IPS-NIHi7 (cell line): ENCODE data around the gene SFPQ.
A peak's percentile ranks its signal among the peaks of the same experiment; 100 is the strongest.
"Not testable (repeated sequence)": the region's sequence is repeated elsewhere in the genome, so short reads cannot be mapped to it uniquely, and the experiment has no call there.

Experiments used
- DNase-seq: peaks from one replicate; pipeline ENCODE4 v3.0.0; 2012; ENCODE audit warnings: mixed read lengths; ENCODE audit errors: extremely low spot score

Gene SFPQ, protein sequence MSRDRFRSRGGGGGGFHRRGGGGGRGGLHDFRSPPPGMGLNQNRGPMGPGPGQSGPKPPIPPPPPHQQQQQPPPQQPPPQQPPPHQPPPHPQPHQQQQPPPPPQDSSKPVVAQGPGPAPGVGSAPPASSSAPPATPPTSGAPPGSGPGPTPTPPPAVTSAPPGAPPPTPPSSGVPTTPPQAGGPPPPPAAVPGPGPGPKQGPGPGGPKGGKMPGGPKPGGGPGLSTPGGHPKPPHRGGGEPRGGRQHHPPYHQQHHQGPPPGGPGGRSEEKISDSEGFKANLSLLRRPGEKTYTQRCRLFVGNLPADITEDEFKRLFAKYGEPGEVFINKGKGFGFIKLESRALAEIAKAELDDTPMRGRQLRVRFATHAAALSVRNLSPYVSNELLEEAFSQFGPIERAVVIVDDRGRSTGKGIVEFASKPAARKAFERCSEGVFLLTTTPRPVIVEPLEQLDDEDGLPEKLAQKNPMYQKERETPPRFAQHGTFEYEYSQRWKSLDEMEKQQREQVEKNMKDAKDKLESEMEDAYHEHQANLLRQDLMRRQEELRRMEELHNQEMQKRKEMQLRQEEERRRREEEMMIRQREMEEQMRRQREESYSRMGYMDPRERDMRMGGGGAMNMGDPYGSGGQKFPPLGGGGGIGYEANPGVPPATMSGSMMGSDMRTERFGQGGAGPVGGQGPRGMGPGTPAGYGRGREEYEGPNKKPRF

DNA sequence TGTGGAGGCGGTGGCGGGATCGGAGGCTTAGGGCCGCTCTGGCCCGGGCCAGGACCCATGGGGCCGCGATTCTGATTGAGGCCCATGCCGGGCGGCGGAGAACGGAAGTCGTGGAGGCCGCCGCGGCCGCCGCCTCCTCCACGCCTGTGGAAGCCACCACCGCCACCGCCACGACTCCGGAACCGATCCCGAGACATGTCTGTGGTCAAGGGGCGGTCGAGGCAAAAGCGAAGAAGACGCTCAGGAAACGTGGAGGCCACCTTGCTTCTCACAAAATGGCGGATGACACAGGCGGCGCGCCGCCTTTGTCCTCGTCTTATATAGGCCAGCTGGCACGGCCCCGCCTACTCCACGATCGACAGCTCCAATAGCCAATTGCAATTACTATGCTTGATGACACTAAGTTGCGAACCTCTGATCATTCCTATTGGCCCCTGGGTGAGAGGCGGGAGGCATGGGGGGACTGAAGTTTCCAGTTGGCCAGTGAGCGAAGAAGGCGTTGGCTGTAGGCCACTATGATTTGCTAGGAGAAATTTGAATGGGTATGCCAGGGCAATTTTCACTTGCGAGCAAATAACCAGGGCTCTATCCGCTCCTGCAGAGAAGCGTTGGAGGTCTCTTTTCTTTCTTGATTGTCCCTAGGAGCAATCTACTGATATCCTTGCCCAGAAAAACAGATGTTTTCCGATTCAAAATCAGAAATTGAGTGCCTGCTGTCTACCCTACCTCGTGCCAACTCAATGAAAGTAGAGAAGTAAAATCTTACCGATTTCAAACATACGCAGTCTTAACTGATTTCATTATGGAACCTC lies at the start of gene SFPQ:
TSS of gene SFPQ (minus strand) at position 293 of the 812 bp plus-strand sequence. CDS start at position 197, 96 bp downstream.
- DNase-seq, result peak; percentile 99

DNA sequence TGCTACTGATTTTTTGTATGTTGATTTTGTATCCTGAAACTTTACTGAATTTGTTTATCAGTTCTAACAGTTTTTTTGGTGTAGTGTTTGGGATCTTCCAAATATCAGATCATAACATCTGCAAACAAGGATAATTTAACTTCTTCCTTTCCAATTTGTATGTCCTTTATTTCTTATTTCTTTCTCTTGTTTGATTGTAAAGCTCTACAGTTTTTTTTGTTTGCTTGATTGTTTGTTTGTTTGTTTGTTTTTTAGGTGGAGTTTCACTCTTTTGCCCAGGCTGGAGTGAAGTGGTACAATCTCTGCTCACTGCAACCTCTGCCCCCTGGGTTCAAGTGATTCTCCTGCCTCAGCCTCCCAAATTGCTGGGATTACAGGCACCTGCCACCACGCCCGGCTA lies 43.8 kb upstream of the SFPQ start:
- DNase-seq, result not testable (repeated sequence)

DNA sequence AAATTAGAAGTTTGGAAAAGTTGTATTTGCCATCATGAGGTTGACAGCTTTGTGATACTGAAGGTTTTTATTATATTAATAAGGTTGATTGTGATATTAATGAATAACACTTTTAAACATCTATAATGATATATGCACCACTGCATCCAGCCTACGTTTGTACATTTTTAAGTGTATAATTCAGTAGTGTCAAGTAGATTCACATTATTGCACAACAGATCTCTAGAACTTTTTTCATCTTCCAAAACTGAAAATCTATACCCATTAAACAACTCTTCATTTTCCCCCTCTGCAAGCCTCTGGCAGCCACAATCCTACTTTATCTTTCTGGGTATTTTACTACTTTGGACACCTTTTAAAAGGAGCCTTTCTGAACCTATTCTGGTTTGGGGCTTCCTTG lies 38.3 kb upstream of the SFPQ start:
- no peak for DNase-seq

DNA sequence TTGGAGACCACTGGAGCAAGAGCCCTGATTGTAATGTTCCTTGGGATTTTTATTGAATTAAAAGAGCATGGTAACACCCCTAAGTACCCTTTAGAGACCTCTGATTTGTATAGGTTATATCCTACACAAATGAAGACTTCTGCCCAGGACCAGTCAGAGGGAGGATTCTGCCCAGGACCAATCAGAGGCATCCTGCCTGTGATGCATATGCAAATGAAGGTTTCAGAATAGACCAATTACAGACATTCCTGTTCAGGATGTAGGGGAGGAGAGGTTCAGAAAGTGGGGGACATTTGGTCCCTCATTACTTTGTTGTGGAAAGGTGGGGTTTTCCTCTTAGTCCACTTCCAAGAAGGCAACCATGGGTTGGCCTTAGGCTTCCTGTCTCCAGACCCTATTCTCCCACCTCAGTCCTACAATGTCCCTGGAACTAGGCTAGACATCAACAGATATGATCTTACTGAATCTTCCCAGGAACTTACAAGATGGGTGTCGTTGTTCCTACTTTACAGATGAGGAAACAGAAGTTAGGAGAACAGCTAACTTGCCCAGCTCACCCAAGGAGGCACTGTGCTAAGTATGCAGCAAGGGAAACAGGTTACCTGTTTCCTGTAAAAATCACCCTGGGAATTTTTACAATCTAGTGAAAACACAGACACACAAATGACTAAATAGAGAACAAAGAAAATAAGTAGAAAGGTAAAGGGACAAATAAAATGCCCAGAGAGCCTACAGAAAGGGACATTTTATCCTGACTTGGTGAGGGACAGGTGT lies 36.8 kb upstream of the SFPQ start:
- DNase-seq, result no peak

DNA sequence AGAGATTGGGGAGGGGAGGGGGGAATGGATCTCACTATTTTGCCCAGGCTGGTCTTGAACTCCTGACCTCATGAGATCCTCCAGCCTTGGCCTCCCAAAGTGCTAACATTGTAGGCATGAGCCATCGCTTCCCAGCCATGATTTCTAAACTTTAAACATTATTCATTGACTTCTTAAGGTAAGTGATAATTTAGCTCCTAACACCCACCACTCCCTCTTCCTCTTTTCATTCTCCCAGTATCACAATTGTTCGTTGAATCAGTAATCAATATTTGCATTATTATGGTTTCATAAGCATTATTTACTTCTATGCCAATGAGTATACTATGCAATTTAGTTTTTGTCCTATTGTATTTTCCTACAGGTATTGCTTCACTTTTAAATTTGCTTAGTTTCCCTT lies 33.6 kb upstream of the SFPQ start:
- no peak for DNase-seq

DNA sequence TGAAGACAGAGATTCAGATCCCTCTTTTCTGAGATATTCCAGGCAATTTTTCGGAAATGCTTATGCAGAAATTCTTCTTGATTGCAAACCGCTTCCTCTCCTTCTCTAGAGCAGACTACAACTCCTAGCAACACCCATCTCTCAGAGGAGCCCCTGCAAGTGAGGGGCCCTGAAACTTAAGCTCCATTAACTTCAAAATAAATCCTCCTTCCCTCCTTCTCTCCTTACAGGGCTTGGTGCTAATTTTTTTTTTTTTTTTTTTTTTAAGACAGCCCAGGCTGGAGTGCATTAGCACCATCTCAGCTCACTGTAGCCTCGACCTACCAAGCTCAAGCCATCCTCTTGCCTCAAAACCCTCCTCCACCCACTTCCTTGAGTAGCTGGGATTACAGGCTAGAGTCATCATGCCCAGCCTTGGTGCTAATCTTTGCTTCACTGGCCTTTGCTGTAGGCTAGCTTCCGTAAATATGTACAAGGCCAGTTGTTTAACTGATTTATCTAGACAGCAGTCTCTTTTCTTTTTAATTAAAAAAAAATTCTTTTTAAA lies 30.2 kb upstream of the SFPQ start:
- no peak for DNase-seq

DNA sequence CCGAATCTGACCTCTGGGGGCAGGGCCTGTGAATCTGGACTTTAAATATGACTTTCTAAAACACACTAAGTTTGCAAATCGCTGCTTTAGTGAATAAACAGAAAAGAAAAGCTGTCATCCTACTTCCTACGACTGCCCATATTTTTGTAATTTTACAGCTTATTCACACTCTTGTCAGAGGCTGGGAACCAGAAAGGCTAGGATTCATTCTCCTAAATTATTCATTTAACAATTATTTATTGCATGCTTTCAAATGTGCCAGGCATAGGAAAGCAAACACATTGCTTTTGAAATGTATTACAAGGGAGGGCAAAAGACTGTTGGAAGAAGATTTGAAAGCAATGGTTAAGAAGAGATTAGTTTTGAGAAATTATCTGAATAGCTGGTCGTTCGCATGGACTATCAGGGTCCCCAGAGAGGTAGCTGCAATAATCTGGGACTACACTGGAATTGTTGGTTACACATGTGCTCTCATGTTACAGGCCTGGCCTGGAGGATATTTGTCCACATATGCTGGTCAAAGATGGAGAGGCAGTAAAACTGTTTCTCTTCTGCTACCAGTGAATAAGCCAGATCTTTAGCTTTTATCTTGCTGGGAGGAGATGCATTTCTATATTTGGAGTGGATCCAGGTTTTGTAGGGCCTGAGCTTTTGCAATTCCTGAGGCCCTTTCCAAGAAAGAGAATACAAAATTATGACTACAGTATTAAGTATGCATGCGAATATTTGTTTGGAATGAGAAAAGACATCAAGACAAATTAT lies 29.6 kb upstream of the SFPQ start:
- no peak for DNase-seq

DNA sequence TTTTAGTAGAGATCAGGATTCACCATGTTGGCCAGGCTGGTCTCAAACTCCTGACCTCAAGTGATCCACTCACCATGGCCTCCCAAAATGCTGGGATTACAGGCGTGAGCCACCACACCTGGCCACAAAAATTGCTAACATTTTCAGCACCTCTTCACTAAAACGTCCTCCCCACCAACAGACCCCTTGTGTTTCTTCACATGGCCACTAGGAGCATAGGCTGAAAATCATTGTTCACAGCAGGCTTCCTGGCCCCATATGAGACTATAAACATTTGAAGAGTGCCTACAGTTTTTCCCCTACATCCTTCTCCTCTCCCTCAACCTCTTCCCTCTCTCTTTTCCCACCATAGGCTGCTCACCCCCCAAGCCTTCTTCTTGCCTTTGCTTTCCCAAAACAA lies 28.0 kb upstream of the SFPQ start:
- peak; percentile 68 for DNase-seq

DNA sequence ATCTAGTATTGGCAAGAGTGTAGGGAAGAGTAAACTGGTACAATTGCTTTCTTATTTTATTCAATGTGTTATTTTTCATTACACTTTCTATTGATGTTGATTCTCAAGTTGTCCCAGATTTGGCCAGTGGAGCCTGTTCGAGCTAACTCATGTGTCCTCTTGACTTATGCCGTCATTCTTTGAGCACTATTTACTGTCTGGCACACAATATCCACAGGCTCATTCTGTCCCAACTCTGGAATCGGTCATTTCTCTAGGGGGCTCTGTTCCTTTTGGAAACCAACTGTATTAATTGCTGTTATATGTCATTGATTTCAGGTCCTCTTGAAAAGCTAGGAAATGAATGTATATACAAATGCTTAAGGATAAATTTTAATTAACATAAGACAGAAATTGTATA lies 22.4 kb upstream of the SFPQ start:
- no peak for DNase-seq

DNA sequence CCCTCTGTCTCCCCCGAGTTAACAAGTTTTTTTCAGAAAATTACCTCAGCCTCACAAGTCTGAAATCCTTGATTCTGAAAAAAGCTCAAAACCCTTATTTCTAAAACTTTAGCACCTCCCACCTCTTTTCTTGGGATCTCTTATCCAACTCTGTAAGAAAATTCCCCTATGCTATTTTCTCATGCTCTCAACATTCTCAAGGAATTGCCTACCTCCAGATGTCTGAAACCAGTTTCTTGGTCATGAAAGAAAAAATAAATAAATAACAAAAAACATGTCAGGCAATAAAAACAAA lies 18.1 kb upstream of the SFPQ start:
- no peak for DNase-seq

DNA sequence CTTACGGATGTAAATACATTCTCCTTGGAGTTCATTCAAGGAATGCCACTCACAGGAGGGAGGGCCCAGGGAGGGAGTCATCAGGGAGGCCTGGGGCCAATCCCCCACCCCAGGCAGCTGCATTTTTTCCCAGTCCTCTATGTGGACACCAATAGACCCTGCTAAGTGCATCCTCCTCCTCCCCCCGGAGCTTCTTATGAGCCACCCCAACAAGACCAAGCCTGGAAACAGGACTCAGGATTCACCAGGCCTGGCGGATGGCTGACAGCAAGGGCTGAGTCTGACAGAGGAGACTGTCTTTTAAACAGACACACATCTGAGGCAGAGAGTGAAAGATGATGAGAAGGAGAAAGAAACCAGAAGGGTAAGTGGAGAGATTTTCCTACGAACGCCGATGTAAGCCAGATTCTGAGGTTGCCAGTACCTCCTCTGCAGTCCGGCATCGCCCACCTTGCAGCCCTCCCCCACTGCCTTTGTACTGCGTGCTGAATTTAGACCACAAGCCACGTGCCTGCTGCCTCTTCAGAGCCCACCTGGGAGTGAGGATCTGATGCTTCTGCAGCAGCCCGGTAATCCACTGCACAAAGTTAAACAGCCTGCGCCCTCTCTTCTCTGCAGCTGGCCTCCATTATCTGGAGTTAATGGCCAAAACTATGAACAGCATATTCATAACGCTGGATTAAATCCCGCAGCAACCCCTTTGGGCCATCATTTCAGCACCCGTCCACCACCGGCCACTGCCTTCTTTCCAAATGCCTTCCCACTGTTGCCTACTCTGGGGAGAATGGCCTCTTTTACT lies 17.6 kb upstream of the SFPQ start:
- DNase-seq, result peak; percentile 65

DNA sequence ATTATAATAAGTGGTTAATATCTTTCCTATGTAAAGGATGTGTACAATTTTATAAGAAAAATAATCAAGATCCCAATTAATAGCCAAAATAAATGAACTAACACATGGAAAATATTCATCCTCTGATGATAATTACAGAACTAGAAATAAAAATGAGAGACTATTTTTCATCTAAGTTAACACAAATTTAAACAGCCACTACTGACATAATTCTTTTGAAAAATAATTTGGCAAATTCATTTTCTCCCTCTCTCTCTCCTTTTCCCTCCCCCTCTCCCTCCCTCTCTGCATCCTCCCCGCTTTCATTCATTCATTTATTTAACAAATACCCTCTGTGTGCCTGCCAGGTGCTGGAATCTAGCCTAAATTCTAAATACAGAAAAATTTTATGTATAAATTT lies 10.3 kb upstream of the SFPQ start:
- no peak for DNase-seq

DNA sequence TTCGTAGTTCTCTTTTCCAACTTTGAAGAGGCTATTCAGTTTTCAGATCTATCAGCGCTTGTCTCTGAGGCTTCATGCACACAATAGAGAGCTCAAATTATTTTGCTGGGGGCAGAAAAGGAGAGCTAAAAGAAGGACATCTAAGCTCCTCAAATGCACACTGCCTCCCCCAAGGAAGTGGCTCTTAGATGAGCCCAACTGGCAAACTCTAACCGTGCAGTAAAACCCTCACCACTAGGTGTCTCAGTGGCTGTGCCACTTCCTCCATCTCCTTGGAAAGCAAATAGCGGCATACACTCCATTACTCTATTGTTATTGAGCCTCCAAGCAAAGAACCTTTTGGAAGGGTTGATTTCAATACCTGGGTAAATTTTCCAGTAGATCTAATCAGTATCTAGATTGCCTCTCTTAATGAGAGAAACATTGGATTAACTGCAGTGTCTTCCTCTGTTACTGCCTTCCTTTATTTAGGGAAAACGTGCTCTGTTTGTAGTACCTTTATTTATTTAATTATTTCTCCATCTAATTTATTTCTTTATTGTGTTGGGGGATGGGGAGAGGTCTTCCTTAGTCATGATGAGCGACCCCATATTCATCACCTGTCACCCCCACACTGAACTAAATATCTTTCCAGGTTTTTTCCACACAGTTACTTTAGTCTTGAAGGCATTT lies 9.2 kb upstream of the SFPQ start:
- DNase-seq, result peak; percentile 79

DNA sequence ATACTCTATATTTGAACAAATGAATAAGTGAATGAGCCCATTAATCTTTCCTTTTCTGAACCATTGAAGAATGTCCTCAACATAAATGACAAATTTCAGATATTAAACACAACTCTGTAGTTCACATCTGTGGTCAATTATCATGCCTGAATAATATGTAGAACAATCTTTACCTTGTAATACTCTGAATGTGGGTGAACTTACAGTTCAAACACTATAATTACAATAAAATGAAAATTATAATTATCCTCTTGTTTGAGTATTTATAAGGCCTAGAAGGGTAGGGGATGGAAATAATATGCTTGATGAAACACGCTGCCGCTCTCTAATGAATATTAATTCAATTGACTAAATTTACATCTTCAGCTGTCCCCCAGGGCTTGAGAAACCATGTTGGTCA lies 8.7 kb upstream of the SFPQ start:
- DNase-seq, result no peak

DNA sequence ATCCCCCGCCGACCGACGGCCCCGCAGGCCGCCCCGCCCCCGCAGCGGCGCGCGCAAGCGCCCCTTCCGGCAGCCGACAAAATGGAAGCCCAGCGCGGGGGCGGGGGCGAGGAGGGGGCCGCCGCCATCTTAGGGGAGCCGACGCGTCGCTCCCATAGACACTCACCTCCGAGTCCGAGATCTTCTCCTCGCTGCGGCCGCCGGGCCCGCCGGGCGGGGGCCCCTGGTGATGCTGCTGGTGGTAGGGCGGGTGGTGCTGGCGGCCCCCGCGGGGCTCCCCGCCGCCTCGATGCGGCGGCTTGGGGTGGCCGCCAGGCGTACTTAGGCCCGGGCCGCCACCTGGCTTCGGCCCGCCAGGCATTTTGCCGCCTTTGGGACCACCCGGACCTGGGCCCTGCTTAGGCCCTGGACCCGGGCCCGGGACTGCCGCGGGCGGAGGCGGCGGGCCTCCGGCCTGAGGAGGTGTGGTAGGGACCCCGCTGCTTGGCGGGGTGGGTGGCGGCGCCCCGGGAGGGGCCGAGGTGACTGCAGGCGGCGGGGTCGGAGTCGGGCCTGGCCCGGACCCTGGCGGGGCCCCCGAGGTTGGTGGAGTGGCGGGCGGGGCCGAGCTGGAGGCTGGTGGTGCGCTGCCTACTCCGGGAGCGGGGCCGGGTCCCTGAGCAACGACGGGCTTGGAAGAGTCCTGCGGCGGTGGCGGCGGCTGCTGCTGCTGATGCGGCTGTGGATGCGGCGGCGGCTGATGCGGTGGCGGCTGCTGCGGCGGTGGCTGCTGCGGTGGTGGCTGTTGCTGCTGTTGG lies 691 bp downstream of the SFPQ start:
- peak; percentile 87 for DNase-seq

DNA sequence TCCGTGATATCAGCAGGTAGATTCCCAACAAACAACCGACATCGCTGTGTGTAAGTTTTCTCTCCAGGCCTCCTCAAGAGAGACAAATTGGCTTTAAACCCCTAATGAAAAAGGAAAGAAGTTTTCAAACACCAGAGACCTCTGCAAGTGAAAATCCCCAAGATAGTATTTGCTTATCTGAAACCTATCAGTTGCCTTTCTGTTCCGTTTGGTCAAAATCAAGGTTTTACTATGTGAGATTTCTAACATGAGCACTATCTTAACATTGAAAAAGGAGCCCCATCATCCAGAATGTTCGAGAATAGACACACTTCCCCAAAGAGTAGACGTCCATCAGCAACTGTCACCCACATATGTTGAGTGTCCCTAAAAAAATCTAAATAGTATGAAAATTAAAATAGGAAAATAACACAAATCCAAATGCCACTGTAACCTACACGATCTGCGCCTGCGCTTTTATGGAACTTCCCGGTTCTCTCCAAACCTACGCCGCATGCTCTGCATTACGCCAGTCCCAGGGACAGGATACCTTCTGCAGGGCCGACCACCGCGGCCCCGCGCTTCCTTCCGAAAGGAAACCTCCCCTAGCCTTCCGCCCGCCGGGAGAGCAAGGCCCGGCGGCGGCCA lies 1.4 kb downstream of the SFPQ start:
- no peak for DNase-seq

DNA sequence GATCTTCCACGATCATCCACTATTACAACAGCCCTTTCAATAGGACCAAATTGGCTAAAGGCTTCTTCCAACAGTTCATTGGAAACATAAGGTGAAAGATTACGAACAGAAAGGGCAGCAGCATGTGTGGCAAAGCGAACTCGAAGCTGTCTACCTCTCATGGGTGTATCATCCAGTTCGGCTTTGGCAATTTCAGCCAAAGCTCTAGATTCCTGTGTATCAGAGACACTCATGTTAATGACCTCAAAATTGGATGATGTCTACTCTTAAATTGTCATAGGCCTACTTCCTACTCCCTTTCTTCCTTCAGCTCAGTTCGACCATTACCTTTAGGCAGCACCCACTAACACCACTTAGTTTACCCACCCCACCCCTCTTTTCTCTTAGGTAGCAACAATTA lies 2.2 kb downstream of the SFPQ start:
- DNase-seq, result no peak
